DND-41 (cell line): ENCODE measurements around the gene ECPAS.
"Not testable (repeated sequence)": the region's sequence is repeated elsewhere in the genome, so short reads cannot be mapped to it uniquely, and the experiment has no call there.

Experiments
- ATAC-seq: fragments of 200-7000 bp; cut with Tn5 transposase; 3 replicates; pipeline ENCODE4 v1.9.1; 2021; ENCODE audit warnings: low read depth; ENCODE audit not compliant: insufficient read depth
- DNase-seq: peaks from one replicate; pipeline ENCODE4 v3.0.0-alpha.2; 2020
- H2AFZ ChIP-seq: 2 replicates; pipeline ENCODE4 v1.6.0; 2012; ENCODE audit warnings: low read depth, low read length
- H3K27ac ChIP-seq: 2 replicates; pipeline ENCODE4 v1.5.1; 2012; ENCODE audit warnings: low read length, inconsistent platforms
- H3K27me3 ChIP-seq: fragments of 200-600 bp; sonication (generic); 2 replicates; pipeline ENCODE4 v1.6.0; 2012; ENCODE audit warnings: low read length, mild to moderate bottlenecking, inconsistent platforms; ENCODE audit not compliant: insufficient read depth, poor library complexity
- H3K36me3 ChIP-seq: 2 replicates; pipeline ENCODE4 v1.5.1; 2012; ENCODE audit warnings: low read length, inconsistent platforms; ENCODE audit not compliant: insufficient read depth
- H3K4me1 ChIP-seq: 2 replicates; pipeline ENCODE4 v1.5.1; 2012; ENCODE audit warnings: mild to moderate bottlenecking, low read length; ENCODE audit not compliant: insufficient read depth
- H3K4me2 ChIP-seq: 2 replicates; pipeline ENCODE4 v1.6.0; 2012; ENCODE audit warnings: mild to moderate bottlenecking, moderate library complexity, low read length, inconsistent platforms; ENCODE audit not compliant: insufficient read depth
- H3K4me3 ChIP-seq, 2 experiments: fragments of 200-600 bp in 1 of 2; shearing (Covaris generic) in 1 of 2; 2 replicates each; pipeline ENCODE4 v1.5.1; 2012 to 2016; ENCODE audit warnings: inconsistent platforms in 2 of 2, low read length in 2 of 2, mild to moderate bottlenecking in 2 of 2, low read depth in 1 of 2, moderate library complexity in 1 of 2
- H3K79me2 ChIP-seq: 2 replicates; pipeline ENCODE4 v1.6.0; 2012; ENCODE audit warnings: low read length, inconsistent platforms; ENCODE audit not compliant: insufficient read depth
- H3K9ac ChIP-seq: 2 replicates; pipeline ENCODE4 v1.6.0; 2012; ENCODE audit warnings: low read depth, mild to moderate bottlenecking, inconsistent platforms, low read length, moderate library complexity
- H3K9me3 ChIP-seq: 2 replicates; pipeline ENCODE4 v1.5.1; 2012; ENCODE audit warnings: low read length, moderate library complexity, mild to moderate bottlenecking, inconsistent platforms; ENCODE audit not compliant: insufficient read depth, severe bottlenecking
- H4K20me1 ChIP-seq: 2 replicates; pipeline ENCODE4 v1.6.0; 2012; ENCODE audit warnings: low read length; ENCODE audit not compliant: insufficient read depth
- CTCF ChIP-seq: IDR thresholded peaks from 2 replicates; pipeline ENCODE4 v1.5.1; 2012; ENCODE audit warnings: borderline replicate concordance, low read length, moderate library complexity, mild to moderate bottlenecking; ENCODE audit not compliant: poor library complexity, severe bottlenecking; ENCODE audit errors: extremely low read depth
- EZH2 ChIP-seq: IDR thresholded peaks from 3 replicates; pipeline ENCODE4 v1.6.1; 2012; ENCODE audit warnings: borderline replicate concordance, low read depth, mild to moderate bottlenecking, moderate library complexity, low read length, inconsistent platforms; ENCODE audit not compliant: severe bottlenecking

ECPAS gene

GRCh38 chr9:111502506-111502905 lies 18.3 kb upstream of the ECPAS start:
- ATAC-seq (no peak), DNase-seq (no peak)
- TF ChIP-seq EZH2, result no peak
- no peak for TF ChIP-seq CTCF
- Histone ChIP-seq H3K79me2 (no peaks in the 10 kb centered on the region), H3K9me3 (no peaks in the 10 kb centered on the region), H3K4me3 (no peak overlapping the region), H3K36me3 (no peaks in the 10 kb centered on the region), H3K27ac (no peak overlapping the region), H3K27me3 (no peaks in the 10 kb centered on the region), H3K4me2 (no peak overlapping the region), H2AFZ (no peak overlapping the region), H4K20me1 (no peaks in the 10 kb centered on the region), H3K4me1 (no peaks in the 10 kb centered on the region), H3K9ac (no peak overlapping the region)

GRCh38 chr9:111501648-111502047 lies 17.5 kb upstream of the ECPAS start:
- H3K9me3 ChIP-seq, result no peaks in the 10 kb centered on the region
- ATAC-seq, result no peak

DNA sequence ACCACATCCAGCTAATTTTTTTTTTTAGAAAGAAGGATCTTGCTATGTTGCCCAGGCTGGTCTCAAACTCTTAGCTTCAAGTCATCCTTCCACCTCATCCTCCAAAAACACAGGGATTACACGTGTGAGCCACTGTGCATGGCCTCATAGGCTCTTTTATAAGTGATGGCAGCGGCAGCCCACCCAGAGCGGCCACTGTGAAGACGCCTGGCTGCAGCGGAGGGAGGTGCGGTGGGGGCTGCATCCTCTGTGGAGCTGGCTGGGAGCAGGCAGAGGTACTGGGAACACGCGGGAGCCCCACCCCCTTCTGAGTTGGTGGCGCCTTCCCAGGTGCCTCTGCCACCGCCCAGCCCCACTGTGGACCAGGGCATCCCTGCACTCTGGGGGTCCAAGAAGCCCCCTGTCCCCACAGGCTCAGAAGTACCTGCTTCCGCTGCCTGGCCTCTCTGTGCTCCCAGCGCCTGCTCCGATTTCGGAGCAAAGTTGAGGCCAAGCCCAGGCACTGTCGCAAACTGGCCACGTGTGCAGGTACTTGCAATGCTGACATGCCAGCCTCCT lies 16.9 kb upstream of the ECPAS start:
- Histone ChIP-seq H3K4me2 (no peak overlapping the region), H4K20me1 (no peaks in the 10 kb centered on the region), H3K36me3 (no peaks in the 10 kb centered on the region), H3K9ac (no peak overlapping the region), H3K27ac (no peak overlapping the region), H3K79me2 (no peaks in the 10 kb centered on the region), H3K9me3 (no peaks in the 10 kb centered on the region), H3K4me3 (no peak overlapping the region), H2AFZ (no peak overlapping the region), H3K27me3 (no peaks in the 10 kb centered on the region), H3K4me1 (no peaks in the 10 kb centered on the region)
- TF ChIP-seq CTCF, result no peak
- TF ChIP-seq EZH2, result no peak
- no peak for DNase-seq
- ATAC-seq, result no peak

More at GRCh38 chr9:111501648-111502047, 17.5 kb upstream of the ECPAS start:
- no peak for DNase-seq
- Histone ChIP-seq H3K27me3 (no peaks in the 10 kb centered on the region), H3K4me3 (no peak overlapping the region), H4K20me1 (no peaks in the 10 kb centered on the region), H3K36me3 (no peaks in the 10 kb centered on the region), H3K9ac (no peak overlapping the region), H3K79me2 (no peaks in the 10 kb centered on the region), H3K4me1 (no peaks in the 10 kb centered on the region), H3K27ac (no peak overlapping the region), H3K4me2 (no peak overlapping the region), H2AFZ (no peak overlapping the region)
- TF ChIP-seq EZH2, result no peak
- no peak for TF ChIP-seq CTCF

GRCh38 chr9:111497196-111497595 lies 13.0 kb upstream of the ECPAS start:
- not testable (repeated sequence) for H3K9ac ChIP-seq, H3K27me3 ChIP-seq, DNase-seq, H4K20me1 ChIP-seq, ATAC-seq, H3K4me1 ChIP-seq, H3K36me3 ChIP-seq, H3K27ac ChIP-seq, H3K79me2 ChIP-seq, H3K9me3 ChIP-seq, H2AFZ ChIP-seq, H3K4me3 ChIP-seq, H3K4me2 ChIP-seq
